Lower leg skin (tissue), 3 donors: Measurements from ENCODE around the gene MYPN.

Experiments
- CTCF ChIP-seq, 3 donors: fragments of 450-650 bp; IDR thresholded peaks; one replicate each; pipeline ENCODE4 v1.5.1; 2016; ENCODE audit warnings: antibody characterized with exemption in 3 of 3, mild to moderate bottlenecking in 3 of 3, moderate library complexity in 2 of 3
- POLR2A ChIP-seq, 2 donors: fragments of 450-650 bp; IDR thresholded peaks; one replicate each; pipeline ENCODE4 v1.6.1; 2016 to 2017; ENCODE audit warnings: antibody characterized with exemption in 2 of 2, mild to moderate bottlenecking in 1 of 2, moderate library complexity in 1 of 2

- TF ChIP-seq POLR2A (IDR thresholded peaks at IDR 0.05) (no peak), CTCF (IDR thresholded peaks at IDR 0.05) (no peak)
Observed at GRCh38 chr10:68179016-68179415, 69.7 kb downstream of the MYPN start.
